Measurements from ENCODE around the gene ADGRF3. TPM values are rescaled to one million over a fixed set of nuclear protein-coding genes. Genes with fewer than 3 reads are reported as not detected.
"Not testable (repeated sequence)": the region's sequence is repeated elsewhere in the genome, so short reads cannot be mapped to it uniquely, and the experiment has no call there.

Gene ADGRF3
- polyA plus RNA-seq, 1 of the 3 experiments (the other 2 are of a cell fraction): 0.31 TPM

GRCh38 chr2:26269571-26270158 lies 76.9 kb downstream of the ADGRF3 start:
- POLR2A ChIA-PET: no interaction called here
- DNase-seq: no peak
- Histone ChIP-seq H3K36me3 (replicated peaks in 1 of 2; ENCODE audit: control insufficient read depth in 1 of 2, insufficient read depth in 2 of 2, low read length in 1 of 2) (peaks cover 10 to 22% of the 10 kb centered on the region in 2 experiments), H3K9ac (no peak overlapping the region), H3K79me2 (ENCODE audit: insufficient read depth) (no peaks in the 10 kb centered on the region), H3K4me2 (no peak overlapping the region), H3K4me1 (ENCODE audit: control insufficient read depth in 1 of 2, insufficient read depth in 2 of 2, low read depth in 1 of 2, low read length in 1 of 2) (peaks cover 4 to 13% of the 10 kb centered on the region in 2 experiments; a peak in 2 of 4 replicates), H2AFZ (ENCODE audit: low read depth) (no peak overlapping the region), H3F3A (replicated peaks; ENCODE audit: insufficient read depth) (no peaks in the 10 kb centered on the region), H3K9me2 (no peaks in the 10 kb centered on the region), H3K27ac (ENCODE audit: low read depth in 2 of 2, low read length in 1 of 2) (no peak overlapping the region), H3K27me3 (ENCODE audit: insufficient read depth) (no peaks in the 10 kb centered on the region), H3K4me3 (ENCODE audit: low read depth in 2 of 2, low read length in 1 of 2) (no peak overlapping the region), H4K20me1 (ENCODE audit: insufficient read depth) (no peaks in the 10 kb centered on the region), H3K9me3 (no peaks in the 10 kb centered on the region)
- CTCF ChIA-PET: no interaction called here
- 93% methylated on average over 6 of the region's 6 CpGs for WGBS (ENCODE audit: low lambda C conversion rate)
- TF ChIP-seq MXI1 (IDR thresholded peaks at IDR 0.05; ENCODE audit: low read depth, low read length) (no peak), YY1 (IDR thresholded peaks at IDR 0.05; ENCODE audit: low read depth) (no peak), CTCF (IDR thresholded peaks at IDR 0.05) (no peak), TCF12 (IDR thresholded peaks at IDR 0.05) (no peak), RCOR1 (IDR thresholded peaks at IDR 0.05; ENCODE audit: low read length) (no peak), CHD2 (IDR thresholded peaks at IDR 0.05; ENCODE audit: low read length, partially characterized antibody) (no peak), EP300 (IDR thresholded peaks at IDR 0.05; ENCODE audit: borderline replicate concordance in 1 of 2, low read depth in 1 of 2, low read length in 1 of 2) (no peak)
- TF ChIP-seq, protein P1, sequence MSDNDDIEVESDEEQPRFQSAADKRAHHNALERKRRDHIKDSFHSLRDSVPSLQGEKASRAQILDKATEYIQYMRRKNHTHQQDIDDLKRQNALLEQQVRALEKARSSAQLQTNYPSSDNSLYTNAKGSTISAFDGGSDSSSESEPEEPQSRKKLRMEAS (IDR thresholded peaks at IDR 0.05; ENCODE audit: low read depth): no peak
- TF ChIP-seq, protein P2, sequence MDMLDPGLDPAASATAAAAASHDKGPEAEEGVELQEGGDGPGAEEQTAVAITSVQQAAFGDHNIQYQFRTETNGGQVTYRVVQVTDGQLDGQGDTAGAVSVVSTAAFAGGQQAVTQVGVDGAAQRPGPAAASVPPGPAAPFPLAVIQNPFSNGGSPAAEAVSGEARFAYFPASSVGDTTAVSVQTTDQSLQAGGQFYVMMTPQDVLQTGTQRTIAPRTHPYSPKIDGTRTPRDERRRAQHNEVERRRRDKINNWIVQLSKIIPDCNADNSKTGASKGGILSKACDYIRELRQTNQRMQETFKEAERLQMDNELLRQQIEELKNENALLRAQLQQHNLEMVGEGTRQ (IDR thresholded peaks at IDR 0.05; ENCODE audit: borderline replicate concordance, low read depth, low read length): no peak

DNA sequence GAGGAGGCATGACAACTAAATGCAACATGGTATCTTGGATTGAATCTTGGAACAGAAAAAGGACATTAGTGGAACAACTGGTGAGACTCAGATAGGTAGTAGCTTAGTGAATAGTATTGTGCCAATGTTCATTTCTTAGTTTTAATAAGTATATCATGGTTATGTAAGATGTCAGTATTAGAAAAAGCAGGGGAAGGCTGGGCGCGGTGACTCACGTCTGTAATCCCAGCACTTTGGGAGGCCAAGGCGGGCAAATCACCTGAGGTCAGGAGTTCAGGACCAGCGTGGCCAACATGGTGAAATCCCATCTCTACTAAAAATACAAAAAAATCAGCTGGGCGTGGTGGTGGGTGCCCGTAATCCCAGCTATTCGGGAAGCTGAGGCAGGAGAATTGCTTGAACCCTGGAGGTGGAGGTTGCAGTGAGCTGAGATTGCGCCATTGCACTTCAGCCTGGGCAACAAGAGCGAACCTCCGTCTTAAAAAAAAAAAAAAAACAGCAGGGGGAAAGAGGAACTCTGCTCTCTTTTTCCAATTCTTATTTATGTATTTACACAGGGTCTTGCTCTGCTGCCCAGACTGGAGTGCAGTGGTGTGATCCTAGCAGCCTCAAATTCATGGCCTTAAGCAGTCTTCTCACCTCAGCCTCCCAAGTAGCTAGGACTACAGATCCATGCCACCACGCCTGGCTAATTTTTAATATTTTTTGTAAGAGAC lies 77.8 kb downstream of the ADGRF3 start:
- H3K36me3 ChIP-seq (replicated peaks in 1 of 2; ENCODE audit: control insufficient read depth in 1 of 2, insufficient read depth in 2 of 2, low read length in 1 of 2): peaks cover 6 to 31% of the 10 kb centered on the region in 2 experiments
- not testable (repeated sequence) for H3K79me2 ChIP-seq (ENCODE audit: insufficient read depth); H2AFZ ChIP-seq (ENCODE audit: low read depth); H3K4me1 ChIP-seq (ENCODE audit: control insufficient read depth in 1 of 2, insufficient read depth in 2 of 2, low read depth in 1 of 2, low read length in 1 of 2); H3K9me2 ChIP-seq; H4K20me1 ChIP-seq (ENCODE audit: insufficient read depth); H3K9ac ChIP-seq; H3K9me3 ChIP-seq; H3K4me2 ChIP-seq; H3F3A ChIP-seq (replicated peaks; ENCODE audit: insufficient read depth); H3K27me3 ChIP-seq (ENCODE audit: insufficient read depth); DNase-seq; H3K4me3 ChIP-seq (ENCODE audit: low read depth in 2 of 2, low read length in 1 of 2); H3K27ac ChIP-seq (ENCODE audit: low read depth in 2 of 2, low read length in 1 of 2)
- CTCF ChIA-PET: interaction anchor here (0.7 kb wide), 1 partner anchor 336 kb away, joined by 4 read pairs; no protein-coding TSS in a partner anchor
- WGBS (ENCODE audit: low lambda C conversion rate): 97% methylated on average over 12 of the region's 12 CpGs
- POLR2A ChIA-PET: interaction anchor here (0.6 kb wide), 1 partner anchor 718 kb away, joined by 3 read pairs; no protein-coding TSS in a partner anchor

Data from SK-N-SH (cell line).